NT2/D1 (cell line): Measurements from ENCODE around the gene ENDOU.

Experiments used
- DNase-seq: peaks from one replicate; pipeline ENCODE4 v3.0.0-alpha.2; 2011; ENCODE audit warnings: low read depth, low spot score
- H3K27me3 ChIP-seq: 2 replicates; pipeline ENCODE4 v1.6.0; 2011; ENCODE audit warnings: mild to moderate bottlenecking; ENCODE audit not compliant: insufficient read length, insufficient read depth
- H3K36me3 ChIP-seq: 2 replicates; pipeline ENCODE4 v1.6.1; 2011; ENCODE audit warnings: mild to moderate bottlenecking, low read length, mixed read lengths; ENCODE audit not compliant: insufficient read depth, insufficient read length
- H3K4me1 ChIP-seq: 2 replicates; pipeline ENCODE4 v1.5.1; 2011; ENCODE audit not compliant: insufficient read depth, insufficient read length
- H3K4me3 ChIP-seq: 2 replicates; pipeline ENCODE4 v1.5.1; 2011; ENCODE audit warnings: low read depth; ENCODE audit not compliant: insufficient read length
- H3K9ac ChIP-seq: 2 replicates; pipeline ENCODE4 v1.6.0; 2011; ENCODE audit warnings: low read depth; ENCODE audit not compliant: insufficient read length
- H3K9me3 ChIP-seq: 2 replicates; pipeline ENCODE4 v1.5.1; 2011; ENCODE audit warnings: mild to moderate bottlenecking, low read length; ENCODE audit not compliant: insufficient read depth
- SUZ12 ChIP-seq: IDR thresholded peaks from 2 replicates; pipeline ENCODE4 v1.6.1; 2011; ENCODE audit not compliant: insufficient read length, insufficient read depth; ENCODE audit errors: extremely low read depth
- YY1 ChIP-seq: IDR thresholded peaks from 2 replicates; pipeline ENCODE4 v1.6.1; 2011; ENCODE audit not compliant: insufficient read length, insufficient read depth
- ZNF274 ChIP-seq: IDR thresholded peaks from 2 replicates; pipeline ENCODE4 v1.6.1; 2011; ENCODE audit warnings: mild to moderate bottlenecking, low read depth, low read length

The ENDOU gene

GRCh38 chr12:47740606-47741339 is 15.5 kb upstream of the ENDOU start:
- H3K4me3 ChIP-seq = no peak overlapping the region
- DNase-seq = no peak
- H3K27me3 ChIP-seq = peaks cover 3% of the 10 kb centered on the region
- H3K36me3 ChIP-seq = no peaks in the 10 kb centered on the region
- TF ChIP-seq YY1 (no peak), ZNF274 (no peak), SUZ12 (no peak)
- H3K9ac ChIP-seq = no peak overlapping the region
- H3K9me3 ChIP-seq = no peaks in the 10 kb centered on the region
- peaks cover 28% of the 10 kb centered on the region for H3K4me1 ChIP-seq

GRCh38 chr12:47739979-47740378 is 14.7 kb upstream of the ENDOU start:
- H3K4me1 ChIP-seq = peaks cover 36% of the 10 kb centered on the region
- peaks cover 3% of the 10 kb centered on the region for H3K27me3 ChIP-seq
- no peaks in the 10 kb centered on the region for H3K9me3 ChIP-seq
- DNase-seq = no peak
- TF ChIP-seq ZNF274 (no peak), SUZ12 (no peak), YY1 (no peak)
- no peaks in the 10 kb centered on the region for H3K36me3 ChIP-seq
- no peak overlapping the region for H3K4me3 ChIP-seq
- H3K9ac ChIP-seq = no peak overlapping the region

DNA sequence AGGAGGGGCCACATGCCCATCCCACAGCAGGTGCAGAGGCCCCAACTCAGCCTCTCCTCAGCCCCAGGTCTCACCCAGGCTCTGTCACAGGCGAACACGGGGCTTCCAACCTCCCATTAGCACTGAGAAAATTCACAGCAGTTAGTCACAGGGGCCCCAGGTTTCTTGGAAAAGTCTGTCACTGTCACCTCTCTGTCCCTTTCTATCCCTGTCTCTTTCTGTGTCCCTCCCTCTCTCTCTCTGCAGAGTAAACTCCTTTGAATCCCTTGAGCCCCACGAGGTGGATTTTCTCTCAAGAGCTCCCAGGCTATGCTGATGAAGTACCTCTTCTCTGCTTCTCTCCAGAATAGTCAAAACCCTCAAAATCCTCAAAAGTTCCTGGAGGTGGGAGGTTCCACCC is 14.0 kb upstream of the ENDOU start:
- H3K27me3 ChIP-seq = peaks cover 3% of the 10 kb centered on the region
- peaks cover 39% of the 10 kb centered on the region for H3K4me1 ChIP-seq
- H3K36me3 ChIP-seq = no peaks in the 10 kb centered on the region
- no peak overlapping the region for H3K4me3 ChIP-seq
- H3K9me3 ChIP-seq = no peaks in the 10 kb centered on the region
- DNase-seq = no peak
- no peak overlapping the region for H3K9ac ChIP-seq
- TF ChIP-seq ZNF274 = no peak
- TF ChIP-seq SUZ12 = no peak
- TF ChIP-seq YY1 = no peak

- Histone ChIP-seq H3K4me3 (no peak overlapping the region), H3K9ac (no peak overlapping the region), H3K4me1 (peaks cover 33% of the 10 kb centered on the region), H3K36me3 (no peaks in the 10 kb centered on the region), H3K9me3 (no peaks in the 10 kb centered on the region), H3K27me3 (no peaks in the 10 kb centered on the region)
- no peak for DNase-seq
- TF ChIP-seq YY1 = no peak
- no peak for TF ChIP-seq ZNF274
- no peak for TF ChIP-seq SUZ12
Measured at GRCh38 chr12:47737936-47738594, 12.8 kb upstream of the ENDOU start.

GRCh38 chr12:47736877-47737676 is 11.8 kb upstream of the ENDOU start:
- no peak for DNase-seq
- Histone ChIP-seq H3K9me3 (no peaks in the 10 kb centered on the region), H3K36me3 (no peaks in the 10 kb centered on the region), H3K4me3 (no peak overlapping the region), H3K27me3 (no peaks in the 10 kb centered on the region), H3K4me1 (peaks cover 33% of the 10 kb centered on the region), H3K9ac (no peak overlapping the region)
- no peak for TF ChIP-seq ZNF274
- no peak for TF ChIP-seq SUZ12
- no peak for TF ChIP-seq YY1

GRCh38 chr12:47736216-47736615 is 10.9 kb upstream of the ENDOU start:
- no peak overlapping the region for H3K9ac ChIP-seq
- no peaks in the 10 kb centered on the region for H3K27me3 ChIP-seq
- H3K4me1 ChIP-seq = peaks cover 33% of the 10 kb centered on the region
- H3K36me3 ChIP-seq = no peaks in the 10 kb centered on the region
- H3K4me3 ChIP-seq = no peak overlapping the region
- TF ChIP-seq SUZ12 = no peak
- no peak for TF ChIP-seq ZNF274
- no peak for TF ChIP-seq YY1
- DNase-seq = no peak
- no peaks in the 10 kb centered on the region for H3K9me3 ChIP-seq

- Histone ChIP-seq H3K36me3 (no peaks in the 10 kb centered on the region), H3K4me1 (peaks cover 29% of the 10 kb centered on the region), H3K27me3 (no peaks in the 10 kb centered on the region), H3K4me3 (no peak overlapping the region), H3K9ac (peak overlapping the region; percentile 70), H3K9me3 (no peaks in the 10 kb centered on the region)
- no peak for DNase-seq
- TF ChIP-seq SUZ12 (no peak), YY1 (no peak), ZNF274 (no peak)
Measured at GRCh38 chr12:47735649-47736048, 10.4 kb upstream of the ENDOU start.
